HCT116 (cell line): Measurements from ENCODE around the gene DHX36. TPM values are rescaled to one million over a fixed set of nuclear protein-coding genes. Genes with fewer than 3 reads are reported as not detected.

Experiments
- ATAC-seq: fragments of 200-7000 bp; cut with Tn5 transposase; 2 replicates; pipeline ENCODE4 v1.9.1; 2020; ENCODE audit warnings: mild to moderate bottlenecking, moderate library complexity
- BruUV-seq: library from RNA; stranded (reverse); fragments of 400-500 nt; replicated peaks from 2 replicates; lab custom pipeline; 2021; lab: Mats Ljungman, UMichigan
- CTCF ChIA-PET: fragments of 300-600 bp; sonication (Branson Sonifier 250); formaldehyde crosslinking; loops from one replicate; lab custom pipeline; 2021; ENCODE audit warnings: antibody characterized with exemption; lab: Charles Lee
- POLR2A ChIA-PET: fragments of 300-600, 350-600 bp; sonication (Branson Sonifier 250); formaldehyde crosslinking; loops from one replicate; lab custom pipeline; 2021; ENCODE audit warnings: antibody characterized with exemption; lab: Charles Lee
- RAD21 ChIA-PET, 2 experiments: fragments of 300-600 bp; sonication (Branson Sonifier 250); formaldehyde crosslinking; loops; one replicate each; lab custom pipeline; 2023; ENCODE audit warnings: low total read pairs in 2 of 2; ENCODE audit not compliant: uncharacterized antibody in 2 of 2, unreplicated experiment in 2 of 2, low non-redundant PET in 1 of 2; lab: Charles Lee
- DNase-seq: peaks from one replicate; pipeline ENCODE4 v3.0.0-alpha.2; 2010; ENCODE audit warnings: low read depth, low spot score
- H2AFZ ChIP-seq: fragments of 200-600 bp; shearing (Covaris generic), sonication (generic); 2 replicates; pipeline ENCODE4 v1.6.1; 2017; ENCODE audit warnings: low read depth, mixed run types, mixed read lengths, antibody characterized with exemption, low read length; ENCODE audit not compliant: poor library complexity, severe bottlenecking
- H3K27ac ChIP-seq: 2 replicates; pipeline ENCODE4 v1.5.1; 2012; ENCODE audit warnings: low read depth, low read length
- H3K27me3 ChIP-seq: fragments of 200-600 bp; sonication (generic); 2 replicates; pipeline ENCODE4 v1.6.1; 2016; ENCODE audit warnings: mixed run types, low read length, mixed read lengths; ENCODE audit not compliant: insufficient read depth
- H3K36me3 ChIP-seq, 2 experiments: fragments of 200-500 bp in 1 of 2; fragments of 200-600 bp in 1 of 2; sonication (Bioruptor generic) in 1 of 2; sonication (generic) in 1 of 2; 2 replicates each; pipeline versions ENCODE4 v1.5.1 to v1.6.1; 2014 to 2016; ENCODE audit warnings: low read length in 2 of 2, inconsistent platforms in 1 of 2, mixed read lengths in 1 of 2, mixed run types in 1 of 2; ENCODE audit not compliant: insufficient read depth in 2 of 2, control insufficient read depth in 1 of 2
- H3K4me1 ChIP-seq, 2 experiments: fragments of 200-600 bp in 1 of 2; sonication (generic) in 1 of 2; 2 replicates each; pipeline versions ENCODE4 v1.5.1 to v1.6.1; 2012 to 2017; ENCODE audit warnings: low read length in 2 of 2, inconsistent platforms in 1 of 2, mild to moderate bottlenecking in 1 of 2, mixed read lengths in 1 of 2, mixed run types in 1 of 2, moderate library complexity in 1 of 2; ENCODE audit not compliant: insufficient read depth in 2 of 2, control insufficient read depth in 1 of 2
- H3K4me2 ChIP-seq: fragments of 200-600 bp; sonication (generic); 2 replicates; pipeline ENCODE4 v1.6.1; 2017; ENCODE audit warnings: mixed run types, low read length, mixed read lengths
- H3K4me3 ChIP-seq, 2 experiments: fragments of 200-600 bp in 1 of 2; sonication (generic) in 1 of 2; replicated peaks in 1 of 2; 2 replicates each; pipeline ENCODE4 v1.5.1; 2011 to 2016; ENCODE audit warnings: low read length in 2 of 2, control low read depth in 1 of 2, low read depth in 1 of 2, mild to moderate bottlenecking in 1 of 2, mixed read lengths in 1 of 2, mixed run types in 1 of 2
- H3K79me2 ChIP-seq: fragments of 200-600 bp; sonication (generic); 2 replicates; pipeline ENCODE4 v1.6.1; 2017; ENCODE audit warnings: mild to moderate bottlenecking, mixed run types, low read length, moderate library complexity, mixed read lengths; ENCODE audit not compliant: insufficient read depth
- H3K9ac ChIP-seq: fragments of 200-600 bp; sonication (generic); 2 replicates; pipeline ENCODE4 v1.6.1; 2016; ENCODE audit warnings: low read length, mixed read lengths
- H3K9me2 ChIP-seq: fragments of 200-600 bp; sonication (generic), shearing (Covaris generic); 2 replicates; pipeline ENCODE4 v1.6.1; 2017; ENCODE audit warnings: mixed run types, mild to moderate bottlenecking, moderate library complexity; ENCODE audit not compliant: insufficient read depth
- H3K9me3 ChIP-seq, 2 experiments: fragments of 200-500 bp in 1 of 2; fragments of 200-600 bp in 1 of 2; sonication (Bioruptor generic) in 1 of 2; sonication (generic) in 1 of 2; 2 replicates each; pipeline ENCODE4 v1.6.1; 2014 to 2017; ENCODE audit warnings: low read length in 2 of 2, mixed read lengths in 2 of 2, inconsistent platforms in 1 of 2, low read depth in 1 of 2, mild to moderate bottlenecking in 1 of 2, mixed run types in 1 of 2, moderate library complexity in 1 of 2; ENCODE audit not compliant: control insufficient read depth in 1 of 2, insufficient read depth in 1 of 2
- H4K20me1 ChIP-seq: fragments of 200-600 bp; sonication (generic), shearing (Covaris generic); 2 replicates; pipeline ENCODE4 v1.6.1; 2017; ENCODE audit warnings: mixed run types, mild to moderate bottlenecking, moderate library complexity; ENCODE audit not compliant: insufficient read depth
- CBX3 ChIP-seq: IDR thresholded peaks from 2 replicates; pipeline ENCODE4 v1.6.1; 2012; ENCODE audit warnings: low read depth
- EGR1 ChIP-seq: IDR thresholded peaks from 2 replicates; pipeline ENCODE4 v1.6.1; 2012; ENCODE audit warnings: low read depth
- ELF1 ChIP-seq: IDR thresholded peaks from 2 replicates; pipeline ENCODE4 v1.6.1; 2012; ENCODE audit warnings: low read depth, borderline replicate concordance
- FOSL1 ChIP-seq: IDR thresholded peaks from 2 replicates; pipeline ENCODE4 v1.6.1; 2012; ENCODE audit warnings: low read depth
- JUND ChIP-seq: IDR thresholded peaks from 2 replicates; pipeline ENCODE4 v1.6.1; 2012
- POLR2AphosphoS5 ChIP-seq: IDR thresholded peaks from 2 replicates; pipeline ENCODE4 v1.6.1; 2011; ENCODE audit warnings: mild to moderate bottlenecking, low read depth, low read length, moderate library complexity
- RAD21 ChIP-seq: IDR thresholded peaks from 2 replicates; pipeline ENCODE4 v1.6.1; 2012; ENCODE audit warnings: low read depth, mild to moderate bottlenecking
- REST ChIP-seq: IDR thresholded peaks from 2 replicates; pipeline ENCODE4 v1.6.1; 2012; ENCODE audit warnings: low read depth
- YY1 ChIP-seq: IDR thresholded peaks from 2 replicates; pipeline ENCODE4 v1.6.1; 2011; ENCODE audit warnings: low read length, low read depth, moderate library complexity, mild to moderate bottlenecking; ENCODE audit not compliant: insufficient replicate concordance; ENCODE audit errors: extremely low read depth
- intact Hi-C: fragments of 100-400 bp; cut with micrococcal nuclease; formaldehyde crosslinking; loops from 2 replicates; pipeline ENCODE4 v1.10.0; 2022
- total RNA-seq: library from RNA; stranded (reverse); gene quantifications from one replicate; pipeline ENCODE4 v1.2.1, GENCODE V29; 2021; ENCODE audit not compliant: unreplicated experiment

The DHX36 gene
- total RNA-seq, 1 experiment from 2014 or later, result 49.9 TPM

DNA sequence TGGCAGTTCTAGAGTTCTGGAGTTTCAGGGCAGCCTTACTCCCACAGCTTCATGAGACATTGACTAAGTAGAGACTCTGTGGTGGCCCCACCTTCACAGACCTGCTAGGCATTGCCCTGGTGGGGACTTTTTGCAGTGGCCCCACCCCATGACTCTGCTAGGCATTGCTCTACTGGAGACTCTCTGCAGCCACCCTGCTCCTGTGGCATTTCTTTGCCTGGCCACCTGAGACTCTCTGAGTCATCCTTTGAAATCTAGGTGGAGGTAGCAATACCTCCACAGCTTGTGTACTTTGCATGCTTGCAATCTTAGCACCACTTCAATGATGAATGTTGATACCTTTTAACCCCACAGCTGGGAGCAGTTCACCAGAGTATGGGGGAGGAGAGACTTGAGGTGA lies 40.6 kb upstream of the DHX36 start:
- no peak overlapping the region for H2AFZ ChIP-seq
- no peaks in the 10 kb centered on the region for H3K79me2 ChIP-seq
- ChIA-PET RAD21 (no interaction called here), CTCF (no interaction called here), POLR2A (no interaction called here)
- H4K20me1 ChIP-seq, result no peaks in the 10 kb centered on the region
- intact Hi-C loops, result no loop called here
- no peak overlapping the region for H3K27ac ChIP-seq
- no peak overlapping the region for H3K4me3 ChIP-seq
- H3K36me3 ChIP-seq, result no peaks in the 10 kb centered on the region
- no peak overlapping the region for H3K9ac ChIP-seq
- TF ChIP-seq CBX3 (peak; percentile 57; the same call in 1 of the 2 replicates), FOSL1 (peak; percentile 43; the same call in 1 of the 2 replicates), ELF1 (no peak), JUND (peak; percentile 26; the same call in 1 of the 2 replicates)
- H3K4me2 ChIP-seq, result peak overlapping the region; percentile 42
- H3K9me2 ChIP-seq, result no peaks in the 10 kb centered on the region
- DNase-seq (peak; percentile 6), ATAC-seq (peak; percentile 80)
- BruUV-seq, result no TSS peak
- H3K4me1 ChIP-seq, result peaks cover 0 to 10% of the 10 kb centered on the region in 2 experiments; a peak in 2 of 4 replicates
- H3K9me3 ChIP-seq, result peaks cover 0 to 6% of the 10 kb centered on the region in 2 experiments; a peak in 1 of 4 replicates
- H3K27me3 ChIP-seq, result no peaks in the 10 kb centered on the region

DNA sequence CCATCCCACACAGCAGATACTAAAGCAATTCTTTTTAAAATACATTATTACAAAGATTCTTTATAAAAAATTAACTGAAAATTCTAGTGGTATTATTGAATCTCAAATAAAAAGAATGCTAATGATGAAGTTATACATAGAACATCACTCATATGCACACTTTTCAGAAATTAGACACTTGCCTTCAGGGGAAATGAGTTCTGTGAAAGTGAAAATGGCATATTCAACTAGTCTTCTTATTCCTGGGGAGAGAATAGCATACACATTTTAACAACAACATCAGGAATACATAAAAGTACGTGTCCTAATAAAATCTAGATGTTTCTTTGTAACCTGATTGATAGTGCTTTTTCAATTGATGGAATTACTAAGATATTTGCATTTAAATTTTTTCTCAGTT lies 36.8 kb upstream of the DHX36 start:
- Histone ChIP-seq H3K79me2 (no peaks in the 10 kb centered on the region), H3K4me2 (no peak overlapping the region), H3K27me3 (no peaks in the 10 kb centered on the region), H3K4me1 (peaks cover 0 to 12% of the 10 kb centered on the region in 2 experiments; a peak in 2 of 4 replicates), H3K9me2 (no peaks in the 10 kb centered on the region), H3K9me3 (peaks cover 0 to 6% of the 10 kb centered on the region in 2 experiments; a peak in 1 of 4 replicates), H4K20me1 (no peaks in the 10 kb centered on the region), H3K27ac (no peak overlapping the region), H2AFZ (peak overlapping the region; percentile 26), H3K9ac (no peak overlapping the region), H3K36me3 (no peaks in the 10 kb centered on the region), H3K4me3 (no peak overlapping the region)
- ChIA-PET CTCF (no interaction called here), RAD21 (no interaction called here), POLR2A (no interaction called here)
- ATAC-seq (no peak), DNase-seq (no peak)
- intact Hi-C loops, result no loop called here
- BruUV-seq, result no TSS peak
- TF ChIP-seq CBX3, result no peak
- TF ChIP-seq ELF1, result no peak
- TF ChIP-seq POLR2AphosphoS5, result no peak
- TF ChIP-seq RAD21, result no peak
- TF ChIP-seq YY1, result no peak
- no peak for TF ChIP-seq FOSL1
- no peak for TF ChIP-seq REST
- no peak for TF ChIP-seq EGR1
